Measurements from ENCODE around the gene AARSD1. TPM values are rescaled to one million over a fixed set of nuclear protein-coding genes. Genes with fewer than 3 reads are reported as not detected.

The AARSD1 gene
- total and polyA plus RNA-seq, 2 donors (not counting 1 experiment from before 2014, with no cell fraction given), result 17.7 to 37.3 TPM

DNA sequence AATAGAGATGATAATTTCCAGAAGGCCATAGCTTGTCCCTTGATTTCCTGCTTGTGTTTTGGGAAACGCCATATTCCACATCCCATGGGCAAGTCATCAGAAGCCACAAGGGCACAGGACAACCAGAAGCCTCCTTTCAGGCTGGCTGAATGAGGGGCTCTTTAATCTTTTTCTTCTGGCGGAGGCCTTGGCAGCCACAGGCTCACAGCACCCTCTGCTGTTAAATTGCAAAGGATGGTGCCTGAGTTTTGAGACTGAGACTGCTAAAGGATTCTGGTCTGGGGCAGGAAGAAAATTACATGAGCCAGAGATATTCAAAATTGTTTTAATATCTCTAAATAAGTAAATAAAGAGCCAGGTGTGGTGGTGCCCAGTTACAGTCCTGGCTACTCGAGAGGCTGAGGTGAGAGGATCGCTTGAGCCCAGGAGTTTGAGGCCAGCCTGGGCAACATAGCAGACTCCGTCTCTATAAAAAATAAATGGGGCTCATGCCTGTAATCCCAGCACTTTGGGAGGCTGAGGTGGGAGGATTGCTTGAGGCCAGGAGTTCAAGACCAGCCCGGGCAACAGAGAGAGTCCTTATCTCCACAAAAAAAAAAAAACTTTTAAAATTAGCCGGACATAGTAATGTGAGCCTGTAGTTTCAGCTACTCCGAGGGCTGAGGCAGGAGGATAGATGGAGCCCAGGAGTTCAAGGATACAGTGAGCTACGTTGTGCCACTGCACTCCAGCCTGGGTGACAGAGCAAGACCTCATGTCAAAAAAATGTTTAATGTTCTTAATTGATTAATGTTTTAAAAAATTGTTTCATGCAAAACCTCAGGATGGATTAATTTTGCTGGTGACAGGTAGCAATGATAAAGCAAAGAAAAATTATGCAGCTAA is 26.3 kb downstream of the AARSD1 start:
- Histone ChIP-seq H3K4me2 (ENCODE audit: extremely low read depth, insufficient read depth, low read length) (no peak overlapping the region), H3K27ac (ENCODE audit: insufficient read depth, low read length) (no peak overlapping the region), H3K4me1 (ENCODE audit: control insufficient read depth, extremely low read depth, insufficient read depth, low read length) (no peaks in the 10 kb centered on the region), H3K79me2 (ENCODE audit: control insufficient read depth, insufficient read depth, low read length) (no peaks in the 10 kb centered on the region), H3K27me3 (ENCODE audit: control insufficient read depth, insufficient read depth, low read length) (no peaks in the 10 kb centered on the region), H3K36me3 (ENCODE audit: control insufficient read depth, insufficient read depth, low read length) (no peaks in the 10 kb centered on the region), H3K9me3 (ENCODE audit: control insufficient read depth, insufficient read depth, low read depth, low read length) (no peaks in the 10 kb centered on the region), H3K4me3 (replicated peaks in 1 of 4; ENCODE audit: control extremely low read depth in 1 of 4, insufficient read depth in 1 of 4, low read depth in 3 of 4, low read length in 4 of 4) (no peak overlapping the region), H2AFZ (ENCODE audit: low read length) (no peak overlapping the region), H3K9ac (ENCODE audit: insufficient read depth, low read length) (no peak overlapping the region), H4K20me1 (ENCODE audit: control insufficient read depth, extremely low read depth, insufficient read depth, low read length) (no peaks in the 10 kb centered on the region)
- TF ChIP-seq, protein P1, sequence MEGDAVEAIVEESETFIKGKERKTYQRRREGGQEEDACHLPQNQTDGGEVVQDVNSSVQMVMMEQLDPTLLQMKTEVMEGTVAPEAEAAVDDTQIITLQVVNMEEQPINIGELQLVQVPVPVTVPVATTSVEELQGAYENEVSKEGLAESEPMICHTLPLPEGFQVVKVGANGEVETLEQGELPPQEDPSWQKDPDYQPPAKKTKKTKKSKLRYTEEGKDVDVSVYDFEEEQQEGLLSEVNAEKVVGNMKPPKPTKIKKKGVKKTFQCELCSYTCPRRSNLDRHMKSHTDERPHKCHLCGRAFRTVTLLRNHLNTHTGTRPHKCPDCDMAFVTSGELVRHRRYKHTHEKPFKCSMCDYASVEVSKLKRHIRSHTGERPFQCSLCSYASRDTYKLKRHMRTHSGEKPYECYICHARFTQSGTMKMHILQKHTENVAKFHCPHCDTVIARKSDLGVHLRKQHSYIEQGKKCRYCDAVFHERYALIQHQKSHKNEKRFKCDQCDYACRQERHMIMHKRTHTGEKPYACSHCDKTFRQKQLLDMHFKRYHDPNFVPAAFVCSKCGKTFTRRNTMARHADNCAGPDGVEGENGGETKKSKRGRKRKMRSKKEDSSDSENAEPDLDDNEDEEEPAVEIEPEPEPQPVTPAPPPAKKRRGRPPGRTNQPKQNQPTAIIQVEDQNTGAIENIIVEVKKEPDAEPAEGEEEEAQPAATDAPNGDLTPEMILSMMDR (conservative IDR thresholded peaks at IDR 0.05 in 1 of 2, IDR thresholded peaks at IDR 0.05 in 1 of 2; ENCODE audit: low read depth in 1 of 2, low read length in 2 of 2), result peak; percentile 77 to 79
- no peak for TF ChIP-seq EZH2 (IDR thresholded peaks at IDR 0.05; ENCODE audit: low read length, missing control alignments)
- DNase-seq (ENCODE audit: low read depth in 2 of 2), result peak; percentile 46 to 74

DNA sequence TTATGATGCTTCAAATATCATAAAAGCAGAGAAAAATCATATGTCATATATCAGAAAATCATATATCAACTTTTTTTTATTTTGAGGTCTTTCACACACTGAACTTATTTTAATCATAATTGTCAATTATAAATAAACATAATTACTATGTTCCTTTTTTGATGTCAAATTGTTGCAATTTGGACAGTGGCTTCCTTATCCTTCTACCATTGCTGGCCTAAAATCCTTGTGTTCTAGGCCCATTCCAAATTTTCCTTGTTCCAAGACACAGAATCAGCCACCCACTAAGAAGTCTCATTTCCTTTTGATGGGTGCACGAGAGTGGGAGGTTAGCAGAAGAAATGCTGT is 34.8 kb downstream of the AARSD1 start:
- Histone ChIP-seq H2AFZ (ENCODE audit: low read length) (no peak overlapping the region), H3K9me3 (ENCODE audit: control insufficient read depth, insufficient read depth, low read depth, low read length) (no peaks in the 10 kb centered on the region), H3K4me2 (ENCODE audit: extremely low read depth, insufficient read depth, low read length) (no peak overlapping the region), H3K27me3 (ENCODE audit: control insufficient read depth, insufficient read depth, low read length) (no peaks in the 10 kb centered on the region), H3K27ac (ENCODE audit: insufficient read depth, low read length) (no peak overlapping the region), H3K4me1 (ENCODE audit: control insufficient read depth, extremely low read depth, insufficient read depth, low read length) (no peaks in the 10 kb centered on the region), H3K79me2 (ENCODE audit: control insufficient read depth, insufficient read depth, low read length) (no peaks in the 10 kb centered on the region), H3K9ac (ENCODE audit: insufficient read depth, low read length) (no peak overlapping the region), H3K4me3 (replicated peaks in 1 of 4; ENCODE audit: control extremely low read depth in 1 of 4, insufficient read depth in 1 of 4, low read depth in 3 of 4, low read length in 4 of 4) (no peak overlapping the region), H3K36me3 (ENCODE audit: control insufficient read depth, insufficient read depth, low read length) (no peaks in the 10 kb centered on the region), H4K20me1 (ENCODE audit: control insufficient read depth, extremely low read depth, insufficient read depth, low read length) (no peaks in the 10 kb centered on the region)
- TF ChIP-seq, protein P1 (conservative IDR thresholded peaks at IDR 0.05 in 1 of 2, IDR thresholded peaks at IDR 0.05 in 1 of 2; ENCODE audit: low read depth in 1 of 2, low read length in 2 of 2), result no peak
- DNase-seq (ENCODE audit: low read depth in 2 of 2), result no peak

DNA sequence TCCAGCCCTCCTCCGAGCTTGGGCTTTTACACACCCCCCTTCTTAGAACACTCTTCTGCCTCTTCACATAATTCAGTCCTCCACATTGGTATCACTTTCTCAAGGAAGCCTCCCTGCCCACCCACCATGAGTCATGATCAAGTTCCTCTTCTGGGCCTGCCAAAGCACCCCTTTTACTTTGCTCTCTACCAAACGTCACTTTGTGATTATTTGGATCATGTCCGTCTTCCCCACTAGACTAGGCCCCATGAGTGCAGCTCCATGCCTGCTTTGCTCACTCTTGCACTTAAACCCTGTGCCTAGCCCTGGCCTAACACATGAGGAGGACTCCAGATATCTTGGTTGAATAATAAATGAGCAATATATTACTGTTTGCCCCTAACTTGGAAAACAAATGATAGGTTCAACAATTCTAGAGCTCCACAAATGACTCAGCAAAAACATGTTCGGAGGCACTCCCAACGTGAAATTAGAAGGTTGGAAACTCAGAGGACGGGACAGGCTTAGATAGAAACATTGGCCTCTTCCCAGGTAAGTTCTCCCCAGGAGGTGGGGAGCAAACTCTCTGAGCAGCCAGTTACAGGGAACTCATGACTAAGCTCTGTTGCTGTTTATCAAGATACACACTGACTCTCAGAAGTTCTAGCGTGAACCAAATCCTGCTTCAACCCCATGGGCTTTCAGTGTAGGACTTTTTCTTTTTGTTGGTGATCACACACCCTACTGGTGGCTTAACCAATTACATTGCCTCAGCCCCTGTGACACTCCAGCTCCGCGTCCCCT is 35.3 kb downstream of the AARSD1 start:
- Histone ChIP-seq H3K36me3 (ENCODE audit: control insufficient read depth, insufficient read depth, low read length) (no peaks in the 10 kb centered on the region), H3K27ac (ENCODE audit: insufficient read depth, low read length) (peak overlapping the region; percentile 1), H3K4me3 (replicated peaks in 1 of 4; ENCODE audit: control extremely low read depth in 1 of 4, insufficient read depth in 1 of 4, low read depth in 3 of 4, low read length in 4 of 4) (no peak overlapping the region), H3K9me3 (ENCODE audit: control insufficient read depth, insufficient read depth, low read depth, low read length) (no peaks in the 10 kb centered on the region), H3K4me2 (ENCODE audit: extremely low read depth, insufficient read depth, low read length) (no peak overlapping the region), H3K4me1 (ENCODE audit: control insufficient read depth, extremely low read depth, insufficient read depth, low read length) (no peaks in the 10 kb centered on the region), H3K27me3 (ENCODE audit: control insufficient read depth, insufficient read depth, low read length) (no peaks in the 10 kb centered on the region), H3K9ac (ENCODE audit: insufficient read depth, low read length) (no peak overlapping the region), H3K79me2 (ENCODE audit: control insufficient read depth, insufficient read depth, low read length) (no peaks in the 10 kb centered on the region), H4K20me1 (ENCODE audit: control insufficient read depth, extremely low read depth, insufficient read depth, low read length) (no peaks in the 10 kb centered on the region), H2AFZ (ENCODE audit: low read length) (peak overlapping the region; percentile 30)
- DNase-seq (ENCODE audit: low read depth in 2 of 2), result peak; percentile 82 to 90
- TF ChIP-seq, protein P1 (conservative IDR thresholded peaks at IDR 0.05 in 1 of 2, IDR thresholded peaks at IDR 0.05 in 1 of 2; ENCODE audit: low read depth in 1 of 2, low read length in 2 of 2), result peak; percentile 52 to 66
- TF ChIP-seq EZH2 (IDR thresholded peaks at IDR 0.05; ENCODE audit: low read length, missing control alignments), result no peak

Data from fibroblast of lung (primary cell).